GM21717 (cell line): ENCODE data around the gene E4F1.
A peak's percentile ranks its signal among the peaks of the same experiment; 100 is the strongest.

Experiments used
- ATAC-seq: cut with Tn5 transposase; IDR thresholded peaks from one replicate; pipeline ENCODE4 v1.9.1; 2021; ENCODE audit warnings: mild to moderate bottlenecking, moderate library complexity; ENCODE audit not compliant: unreplicated experiment

E4F1 gene

DNA sequence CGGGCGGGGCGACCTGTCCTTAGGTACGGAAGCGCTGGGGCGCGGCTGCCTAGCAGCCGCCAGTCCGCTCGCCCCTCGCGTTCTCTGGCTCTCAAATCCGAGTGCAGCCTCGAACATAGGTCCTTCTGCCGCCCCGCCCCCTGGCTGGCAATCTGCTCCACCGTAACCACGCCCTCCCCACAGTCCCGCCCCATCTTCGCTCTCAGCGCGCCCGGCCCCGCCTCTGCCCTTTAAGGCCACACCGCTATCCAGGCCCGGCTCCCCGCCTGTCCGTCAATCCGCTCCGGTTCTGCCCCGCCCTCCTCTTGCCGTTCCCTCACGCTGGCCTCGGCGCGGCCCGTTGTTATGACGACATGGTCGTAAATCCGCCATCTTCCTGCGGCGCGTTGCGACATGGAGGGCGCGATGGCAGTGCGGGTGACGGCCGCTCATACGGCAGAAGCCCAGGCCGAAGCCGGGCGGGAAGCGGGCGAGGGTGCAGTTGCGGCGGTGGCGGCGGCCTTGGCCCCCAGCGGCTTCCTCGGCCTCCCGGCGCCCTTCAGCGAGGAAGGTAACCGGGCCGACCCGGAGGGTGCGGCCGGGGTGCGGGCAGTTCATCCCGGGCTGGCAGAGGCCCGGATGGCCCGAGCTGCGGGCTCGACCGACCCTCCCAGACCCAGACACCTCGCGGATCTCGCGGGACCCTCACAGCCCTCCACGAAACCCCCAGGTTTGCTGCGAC, at the start of gene E4F1:
E4F1 (plus strand) TSS at position 371 of the 721 bp plus-strand sequence; CDS start at position 394, 23 bp downstream.
- ATAC-seq = peak; percentile 83

- ATAC-seq = no peak
Observed at GRCh38 chr16:2173916-2174315, 49.5 kb upstream of the E4F1 start.

DNA sequence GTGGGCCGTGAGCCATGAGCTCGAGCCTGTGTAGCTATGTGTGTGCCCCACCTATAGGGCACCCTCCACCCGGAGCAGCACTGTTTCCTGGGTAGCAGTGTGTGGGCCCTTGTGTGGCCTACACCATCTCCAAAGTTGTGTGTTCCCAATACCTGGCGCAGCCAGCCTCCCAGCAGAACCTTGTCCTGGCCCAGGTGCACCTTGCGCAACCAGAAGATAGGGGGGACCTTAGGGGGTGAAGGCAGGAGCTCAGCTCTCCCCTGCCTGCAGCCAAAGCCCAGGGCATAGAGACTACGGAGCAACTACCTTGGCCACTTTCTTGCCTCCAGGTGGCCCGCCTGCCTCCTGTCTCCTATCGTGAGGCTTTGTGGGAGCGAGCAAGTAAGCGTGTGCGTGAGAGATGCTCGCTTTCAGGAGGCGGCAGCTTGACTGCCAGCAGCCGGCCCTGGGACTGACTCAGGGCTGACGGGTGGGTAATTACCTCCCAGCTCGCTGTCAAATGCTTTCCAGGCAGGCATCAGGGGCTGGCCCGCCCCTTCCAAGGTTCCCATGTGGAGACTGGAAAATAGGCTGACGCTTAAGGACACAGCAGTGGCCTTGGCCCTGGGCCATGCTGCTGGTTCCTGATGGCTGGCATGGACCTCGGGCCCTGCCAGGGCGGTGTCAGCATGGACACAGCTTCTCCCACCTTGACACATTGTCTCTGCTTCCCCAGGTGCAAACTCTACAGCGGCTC, 48.8 kb upstream of the E4F1 start:
- no peak for ATAC-seq

GRCh38 chr16:2175454-2175853, 47.9 kb upstream of the E4F1 start:
- no peak for ATAC-seq

DNA sequence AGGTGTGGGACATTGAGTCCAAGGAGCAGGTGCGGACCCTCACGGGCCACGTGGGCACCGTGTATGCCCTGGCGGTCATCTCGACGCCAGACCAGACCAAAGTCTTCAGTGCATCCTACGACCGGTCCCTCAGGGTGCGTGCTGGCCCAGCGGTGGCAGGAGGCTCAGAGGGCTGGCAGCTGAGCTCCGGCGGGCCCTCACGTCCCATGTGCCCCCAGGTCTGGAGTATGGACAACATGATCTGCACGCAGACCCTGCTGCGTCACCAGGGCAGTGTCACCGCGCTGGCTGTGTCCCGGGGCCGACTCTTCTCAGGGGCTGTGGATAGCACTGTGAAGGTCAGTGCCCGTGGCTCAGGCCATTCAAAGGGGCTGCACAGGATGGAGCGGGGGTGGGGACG, 47.3 kb upstream of the E4F1 start:
- no peak for ATAC-seq

DNA sequence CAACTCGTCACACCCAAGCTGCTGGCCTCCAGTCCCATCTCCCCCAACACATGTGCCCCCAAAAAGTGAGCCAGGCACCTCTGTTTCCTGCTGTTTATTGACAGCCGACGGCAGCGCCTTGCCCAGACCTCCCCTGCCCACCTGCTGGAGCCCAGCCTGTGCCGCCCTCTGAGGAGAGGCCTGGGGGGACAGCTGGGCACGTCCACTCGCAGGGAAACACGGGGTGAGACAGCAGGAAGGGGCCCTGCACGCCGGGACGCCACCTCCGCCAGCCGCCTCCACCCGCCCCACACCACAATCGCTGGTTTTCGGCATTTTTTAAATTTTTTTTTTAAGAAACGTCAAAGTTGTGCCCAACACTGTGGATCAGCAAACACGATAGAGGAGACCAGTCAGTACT, 46.3 kb upstream of the E4F1 start:
- no peak for ATAC-seq

DNA sequence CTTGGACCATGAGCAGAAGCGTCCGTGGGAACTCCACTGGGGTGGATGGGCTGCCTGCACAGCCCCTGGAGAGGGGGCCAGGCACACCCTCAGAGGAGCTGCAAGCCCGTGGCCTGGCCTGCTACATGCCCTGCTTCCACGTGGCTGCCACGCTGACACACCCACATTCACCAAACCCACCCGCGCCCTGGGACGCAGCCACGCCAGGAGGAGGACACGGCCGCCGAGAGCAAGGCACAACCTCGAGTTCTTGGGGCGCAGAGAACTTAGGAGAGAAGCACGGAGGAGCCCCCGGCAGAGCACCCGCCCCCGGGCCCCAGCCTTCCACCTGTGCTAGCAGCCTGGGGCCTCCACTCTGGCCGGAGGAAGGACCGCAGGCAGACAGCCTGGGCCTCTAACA, 45.8 kb upstream of the E4F1 start:
- no peak for ATAC-seq

DNA sequence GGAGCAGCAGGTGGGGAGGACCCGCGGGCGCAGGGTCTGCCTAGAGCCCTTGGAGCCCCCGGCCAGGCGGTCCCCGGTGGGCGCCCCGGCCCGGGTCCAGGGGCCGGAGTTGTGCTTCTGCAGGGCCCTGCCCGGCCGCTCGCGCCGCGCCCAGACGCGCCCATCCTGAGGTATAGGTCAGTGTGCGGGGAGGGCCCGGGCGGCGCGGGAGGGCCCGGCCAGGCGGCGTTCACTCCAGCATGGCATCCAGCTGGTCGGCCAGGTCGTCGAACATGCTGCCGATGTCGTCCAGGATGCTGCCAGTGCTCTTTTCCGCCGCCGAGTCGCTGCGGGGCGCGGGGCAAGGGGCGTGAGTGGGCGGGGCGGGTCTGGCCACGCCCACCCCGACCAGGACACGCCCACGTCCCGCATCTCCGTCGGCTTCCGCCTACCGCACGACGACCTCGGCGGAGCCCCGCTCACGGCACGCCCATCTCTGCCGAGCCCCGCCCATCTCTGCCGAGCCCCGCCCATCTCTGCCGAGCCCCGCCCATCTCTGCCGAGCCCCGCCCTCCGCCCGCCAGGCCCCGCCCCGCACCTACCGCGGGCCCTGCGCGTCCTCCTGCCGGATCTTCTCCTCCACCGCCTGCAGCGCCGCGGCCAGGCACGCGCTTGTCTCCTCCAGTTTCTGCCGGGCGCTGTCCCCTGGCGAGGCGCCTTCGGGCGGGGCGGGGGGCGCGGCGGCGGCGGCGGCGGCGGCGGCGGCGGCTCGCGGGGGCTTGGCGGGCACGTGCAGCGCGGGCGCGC, 44.9 kb upstream of the E4F1 start:
- no peak for ATAC-seq

GRCh38 chr16:2179107-2179501, 44.3 kb upstream of the E4F1 start:
- no peak for ATAC-seq

GRCh38 chr16:2179576-2179975, 43.8 kb upstream of the E4F1 start:
- no peak for ATAC-seq

GRCh38 chr16:2180461-2180860, 42.9 kb upstream of the E4F1 start:
- no peak for ATAC-seq

- ATAC-seq = no peak
Observed at GRCh38 chr16:2180962-2181923, 42.1 kb upstream of the E4F1 start.

GRCh38 chr16:2181952-2182351, 41.4 kb upstream of the E4F1 start:
- no peak for ATAC-seq

DNA sequence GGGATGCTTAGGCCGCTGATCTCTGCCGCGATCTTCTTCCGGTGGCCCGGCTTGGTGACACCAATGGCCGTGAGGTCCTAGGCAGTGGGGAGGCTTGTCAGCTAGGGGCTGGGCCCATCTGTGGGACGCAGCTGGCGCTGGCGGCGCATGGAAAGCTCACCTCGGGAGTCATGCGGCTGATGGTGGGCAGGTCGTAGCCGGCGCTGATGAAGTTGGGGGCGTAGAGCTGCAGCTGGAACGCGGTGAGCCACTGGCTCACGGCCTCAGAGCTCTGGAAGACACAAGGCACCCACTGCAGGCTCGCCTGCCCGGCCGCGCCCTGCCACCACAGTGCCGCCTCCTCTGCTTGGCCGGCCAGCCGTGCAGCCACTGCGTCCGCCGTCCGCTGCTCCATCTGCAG, 39.7 kb upstream of the E4F1 start:
- ATAC-seq = no peak

DNA sequence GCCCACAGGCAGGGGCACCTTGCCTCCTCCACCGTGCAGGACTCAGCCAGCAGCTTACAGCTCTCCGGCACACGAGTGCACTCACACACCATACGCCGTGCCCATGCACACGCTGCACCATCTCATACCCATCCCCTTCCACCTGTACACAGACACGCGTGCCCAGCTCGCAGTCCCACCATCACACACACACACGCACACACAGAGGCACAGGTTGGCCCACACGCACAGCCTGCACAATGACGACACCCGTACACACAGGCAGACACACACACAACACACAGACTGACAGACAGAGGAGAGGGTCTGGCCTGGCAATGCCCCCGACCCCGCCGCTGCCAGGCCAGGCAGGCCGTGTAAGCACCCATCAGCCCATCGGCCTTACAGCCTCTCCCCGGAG, 39.0 kb upstream of the E4F1 start:
- no peak for ATAC-seq

DNA sequence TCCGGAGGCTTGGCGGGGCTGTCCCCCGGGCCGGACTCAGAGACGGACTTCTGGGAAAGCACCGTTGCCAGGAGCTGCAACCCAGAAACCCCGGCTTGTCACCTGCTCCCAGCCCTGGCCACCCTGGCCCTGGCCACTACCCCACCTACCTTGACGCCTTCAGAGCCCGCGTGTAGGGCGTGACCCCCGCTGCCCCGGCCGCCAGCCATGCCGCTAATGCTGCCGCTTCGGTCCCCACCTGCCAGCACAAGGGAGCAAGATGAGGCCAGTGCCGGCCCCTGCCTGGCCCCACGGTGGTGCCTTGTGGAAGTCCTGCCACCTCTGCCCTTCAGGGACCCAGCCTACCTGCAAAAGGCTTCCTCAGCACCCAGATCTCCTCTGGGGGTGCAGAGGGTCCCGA, 38.4 kb upstream of the E4F1 start:
- ATAC-seq = no peak

GRCh38 chr16:2186064-2186463, 37.3 kb upstream of the E4F1 start:
- ATAC-seq = no peak

- ATAC-seq = no peak
Observed at GRCh38 chr16:2186505-2186904, 36.9 kb upstream of the E4F1 start.

DNA sequence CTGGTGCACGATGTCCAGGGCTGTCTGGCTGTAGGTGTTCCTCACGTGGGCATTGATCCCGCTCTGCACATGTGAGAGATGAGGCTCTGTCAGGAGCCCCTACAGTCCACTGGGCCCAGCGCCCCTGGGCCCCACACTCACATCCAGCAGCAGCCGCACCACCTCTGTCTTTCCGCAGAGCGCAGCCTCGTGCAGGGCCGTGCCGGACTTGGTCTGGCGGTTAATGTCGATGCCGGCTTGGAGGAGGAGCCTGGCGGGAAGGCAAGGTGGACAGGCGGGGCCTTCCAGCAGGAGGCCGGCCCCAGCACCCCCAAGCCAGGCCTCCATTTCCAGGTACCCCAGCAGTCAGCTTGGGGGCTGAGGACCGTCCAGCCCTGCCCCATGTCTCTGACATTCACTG, 36.2 kb upstream of the E4F1 start:
- no peak for ATAC-seq

DNA sequence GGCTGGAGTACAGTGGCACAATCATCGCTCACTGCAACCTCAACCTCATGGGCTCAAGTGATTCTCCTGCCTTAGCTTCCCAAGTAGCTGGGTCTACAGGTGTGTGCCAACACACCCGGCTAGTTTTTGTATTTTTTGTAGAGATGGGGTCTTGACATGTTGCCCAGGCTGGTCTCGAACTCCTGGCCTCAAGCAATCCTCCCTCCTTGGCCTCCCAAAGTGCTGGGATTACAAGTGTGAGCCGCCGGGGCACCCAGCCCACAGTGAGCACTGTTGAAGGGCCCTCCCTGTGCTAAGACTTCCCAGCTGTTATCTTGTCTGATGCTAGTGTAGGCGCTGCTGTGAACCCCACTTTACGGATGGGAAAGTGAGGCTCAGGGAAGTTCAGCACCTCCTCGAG, 35.0 kb upstream of the E4F1 start:
- no peak for ATAC-seq
